Right ventricle myocardium inferior (tissue), 1 donor: ENCODE measurements around the gene CBLL1. TPM values are rescaled to one million over a fixed set of nuclear protein-coding genes. Genes with fewer than 3 reads are reported as not detected.

Source experiments
- ATAC-seq: fragments of 200-7000 bp; cut with Tn5 transposase; one replicate; pipeline ENCODE4 v1.9.1; 2020; ENCODE audit warnings: mild to moderate bottlenecking, moderate library complexity
- DNase-seq: peaks from one replicate; pipeline ENCODE4 v3.0.0; 2021; ENCODE audit errors: missing footprints
- intact Hi-C: fragments of 100-400 bp; cut with DNase I; formaldehyde crosslinking; loops from one replicate; pipeline ENCODE4 v1.11.0; 2022
- total RNA-seq: library from RNA; stranded (reverse); fragmentation: NEBNext Ultra II Directional; extraction: Animal tissue kit (Norgen Biotek cat#: 25700); gene quantifications from one replicate; pipeline ENCODE4 v1.2.1, GENCODE V29; 2021
- donor health status: DM: no; HTN: yes; CAD: no; lungs with severe emphysema.

CBLL1 gene
- total RNA-seq, 1 donor from 2014 or later: 20.5 TPM

- intact Hi-C loops: no loop called here
- DNase-seq (no peak), ATAC-seq (no peak)
Measured at GRCh38 chr7:107788662-107789061, 44.7 kb downstream of the CBLL1 start.

- DNase-seq (no peak), ATAC-seq (no peak)
- intact Hi-C loops: no loop called here
Measured at GRCh38 chr7:107789647-107790046, 45.7 kb downstream of the CBLL1 start.

GRCh38 chr7:107792364-107792763, 48.4 kb downstream of the CBLL1 start:
- ATAC-seq (no peak), DNase-seq (no peak)
- intact Hi-C loops: no loop called here

- intact Hi-C loops: no loop called here
- no peak for DNase-seq
- ATAC-seq: no peak
Measured at GRCh38 chr7:107799647-107800264, 55.8 kb downstream of the CBLL1 start.

- DNase-seq (no peak), ATAC-seq (no peak)
- intact Hi-C loops: no loop called here
Measured at GRCh38 chr7:107803009-107803610, 59.2 kb downstream of the CBLL1 start, which contains the start of gene SLC26A3. SLC26A3 (minus strand) TSS chr7:107803223; CDS start chr7:107794509, 8,714 bp downstream.

- ATAC-seq (no peak), DNase-seq (no peak)
- intact Hi-C loops: no loop called here
Measured at GRCh38 chr7:107809179-107809578, 65.2 kb downstream of the CBLL1 start.

GRCh38 chr7:107810626-107811025, 66.7 kb downstream of the CBLL1 start:
- no peak for ATAC-seq
- DNase-seq: no peak
- intact Hi-C loops: no loop called here

Other genes starting within 250 kb of the CBLL1 start
- gene COG5, start 180.2 kb upstream of the CBLL1 start, total RNA-seq: 55.8 TPM
- gene DUS4L, start 180.2 kb upstream of the CBLL1 start, total RNA-seq: 7.7 TPM
- 113 TPM for gene BCAP29, start 163.9 kb upstream of the CBLL1 start, total RNA-seq
- 0.27 TPM for gene SLC26A4, start 83.3 kb upstream of the CBLL1 start, total RNA-seq
- not detected for gene SLC26A3, start 59.1 kb downstream of the CBLL1 start, total RNA-seq
- 288 TPM for gene DLD, start 147.0 kb downstream of the CBLL1 start, total RNA-seq